GM11168 (cell line): Measurements from ENCODE around the gene DDX4.

Source experiments
- in situ Hi-C: fragments of 300-500 bp; cut with MboI; formaldehyde crosslinking; loops from one replicate; pipeline ENCODE4 v1.12.0; 2022; ENCODE audit warnings: low sequenced_read_pairs; ENCODE audit not compliant: unreplicated experiment

DDX4 gene

DNA sequence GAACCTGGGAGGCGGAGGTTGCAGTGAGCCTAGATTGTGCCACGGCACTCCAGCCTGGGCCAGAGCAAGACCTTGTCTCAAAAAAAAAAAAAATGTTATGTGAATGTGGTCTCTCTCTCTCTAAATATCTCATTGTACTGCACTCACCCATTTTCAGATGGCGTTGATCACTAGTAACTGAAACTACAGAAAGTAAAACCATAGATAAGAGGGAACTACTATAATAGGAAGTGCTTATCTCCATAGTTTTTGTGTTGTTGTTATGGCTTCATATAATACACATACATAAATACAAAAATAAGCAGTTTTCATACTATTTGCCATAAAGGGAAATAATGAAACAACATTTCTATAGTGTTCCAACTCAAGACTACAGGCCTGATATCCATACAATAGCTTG lies 122.4 kb downstream of the DDX4 start:
- in situ Hi-C loops, result no loop called here

DNA sequence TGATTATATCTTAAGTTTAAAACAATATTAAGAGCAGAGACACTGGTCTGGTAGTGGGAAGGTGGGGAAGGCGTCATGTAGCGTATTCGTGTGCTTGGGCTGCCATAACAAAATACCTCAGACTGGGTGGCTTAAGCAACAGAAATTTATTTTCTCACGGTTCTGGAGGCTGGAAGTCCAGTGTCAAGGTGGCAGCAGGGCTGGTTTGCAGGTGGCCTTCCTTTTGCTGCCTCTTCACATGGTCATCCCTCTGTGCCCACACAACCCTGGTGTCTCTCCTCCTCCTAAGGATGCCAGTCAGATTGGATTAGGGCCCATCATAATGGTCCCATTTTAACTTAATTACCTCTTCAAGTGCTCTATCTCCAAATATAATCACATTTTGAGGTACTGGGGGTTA lies 122.8 kb downstream of the DDX4 start:
- in situ Hi-C loops, result no loop called here

DNA sequence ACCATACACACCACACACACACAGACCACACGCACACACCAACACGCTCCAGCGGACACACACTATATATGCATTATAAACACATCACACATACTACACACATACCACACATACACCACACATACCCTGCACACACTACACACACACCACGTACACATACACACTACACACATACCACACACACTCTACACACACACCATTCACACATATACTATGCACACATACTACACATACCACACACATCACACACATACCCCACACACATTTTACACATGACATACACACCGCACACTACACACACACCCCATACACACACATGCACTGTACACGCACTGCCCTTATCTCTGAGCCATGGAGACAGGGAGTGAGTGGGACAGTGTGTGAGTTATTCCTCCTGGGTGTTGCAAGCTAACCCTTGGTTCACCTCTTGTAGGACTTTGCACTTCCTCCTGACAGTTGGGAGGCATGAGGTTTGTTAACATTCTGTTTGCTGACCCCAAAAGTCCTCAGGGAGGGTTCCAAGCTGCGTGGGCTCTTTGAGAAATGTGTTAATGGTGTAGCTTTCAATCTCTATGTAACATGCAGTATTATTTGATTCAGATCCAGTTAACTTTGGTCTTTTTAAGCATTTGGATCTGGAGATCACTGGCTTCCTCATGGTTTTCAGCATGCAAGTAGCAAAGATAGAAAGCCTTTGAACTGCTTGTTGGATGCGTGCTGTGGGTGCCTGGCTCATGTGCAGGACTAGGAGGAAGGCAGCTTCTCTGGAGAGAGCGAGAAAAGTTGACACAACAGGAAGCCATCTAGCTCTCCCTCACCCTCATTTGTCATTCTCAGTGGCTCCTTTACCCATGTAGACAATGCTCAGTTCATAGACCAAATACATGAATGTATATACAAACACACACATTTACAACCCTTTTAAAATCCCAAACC lies 127.0 kb downstream of the DDX4 start:
- in situ Hi-C loops, result no loop called here

DNA sequence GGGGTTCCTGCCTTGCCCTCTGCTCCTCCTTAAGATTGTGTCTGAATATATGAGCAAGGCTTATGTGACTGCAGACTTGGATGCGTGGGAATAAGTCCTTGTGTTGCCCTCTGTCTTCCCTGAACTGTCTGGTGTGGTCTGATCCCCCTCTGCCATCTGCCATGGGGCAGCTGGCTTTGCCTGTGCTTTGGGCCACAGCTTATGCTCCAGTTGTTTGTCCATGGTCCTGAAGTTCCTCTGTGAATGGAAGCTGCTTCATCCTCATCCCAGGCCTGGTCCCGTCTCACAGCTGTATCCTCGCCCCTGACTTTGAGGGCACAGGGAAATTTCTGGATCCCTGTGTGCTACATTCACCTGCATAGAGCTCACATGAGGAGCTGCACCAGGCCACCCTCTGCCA lies 128.0 kb downstream of the DDX4 start:
- in situ Hi-C loops, result no loop called here

DNA sequence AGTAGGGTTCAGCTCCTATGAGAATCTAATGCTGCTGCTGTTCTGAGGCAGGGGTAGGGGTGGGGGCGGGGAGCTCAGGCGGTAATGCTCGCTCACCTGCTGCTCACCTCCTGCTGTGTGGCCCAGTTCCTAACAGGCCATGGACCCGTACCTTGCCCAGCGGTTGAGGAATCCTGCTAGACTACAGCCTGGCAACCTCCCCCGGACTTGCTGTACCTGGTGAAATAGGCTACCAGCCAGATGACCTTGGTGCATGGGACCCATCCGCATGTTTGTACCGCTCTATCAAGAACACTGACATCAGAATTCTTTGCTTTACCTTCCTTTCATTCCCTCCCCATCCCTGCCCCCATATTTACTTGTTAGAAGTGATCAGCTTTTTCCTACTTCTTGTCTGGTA lies 128.6 kb downstream of the DDX4 start:
- in situ Hi-C loops, result no loop called here
